Measurements from ENCODE around the gene MAP3K8.

Gene MAP3K8

DNA sequence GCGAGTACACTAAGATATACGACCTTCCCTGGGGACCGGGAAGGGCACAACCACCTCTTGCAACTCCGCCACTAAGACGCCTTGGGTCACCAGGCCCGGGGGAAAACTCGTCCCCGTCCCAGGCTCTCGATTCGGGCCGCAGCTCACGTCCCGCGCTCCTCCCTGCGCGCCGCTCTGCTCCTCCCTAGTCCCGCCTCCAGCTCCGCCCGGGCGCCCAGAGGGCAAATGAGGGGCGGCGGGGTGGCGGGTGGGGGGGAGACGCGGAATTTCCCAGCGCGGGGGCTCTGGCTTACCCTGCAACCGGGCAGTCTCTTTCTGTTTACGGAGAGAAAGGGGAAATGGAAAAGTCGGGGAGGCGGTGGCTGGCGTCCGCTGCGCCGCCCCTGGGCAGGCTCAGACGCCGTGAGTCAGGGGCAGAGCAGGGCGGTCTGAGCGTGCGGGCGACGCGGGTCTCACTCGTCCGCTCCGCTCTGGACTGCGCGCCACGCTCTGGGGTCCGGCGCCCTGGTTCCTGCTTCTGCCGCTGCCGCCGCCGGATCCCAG lies at the start of gene MAP3K8:
MAP3K8 (plus strand) TSS at position 455 of the 543 bp plus-strand sequence. CDS start 4,755 bp downstream, outside the sequence.
- DNase-seq, result peak in 52 of 56 donors; percentile 19 to 87 (median 68)

- peak in 9 of 56 donors; percentile 3 to 22 (median 7) for DNase-seq
Observed at GRCh38 chr10:30384701-30385201, 49.2 kb upstream of the MAP3K8 start.

DNA sequence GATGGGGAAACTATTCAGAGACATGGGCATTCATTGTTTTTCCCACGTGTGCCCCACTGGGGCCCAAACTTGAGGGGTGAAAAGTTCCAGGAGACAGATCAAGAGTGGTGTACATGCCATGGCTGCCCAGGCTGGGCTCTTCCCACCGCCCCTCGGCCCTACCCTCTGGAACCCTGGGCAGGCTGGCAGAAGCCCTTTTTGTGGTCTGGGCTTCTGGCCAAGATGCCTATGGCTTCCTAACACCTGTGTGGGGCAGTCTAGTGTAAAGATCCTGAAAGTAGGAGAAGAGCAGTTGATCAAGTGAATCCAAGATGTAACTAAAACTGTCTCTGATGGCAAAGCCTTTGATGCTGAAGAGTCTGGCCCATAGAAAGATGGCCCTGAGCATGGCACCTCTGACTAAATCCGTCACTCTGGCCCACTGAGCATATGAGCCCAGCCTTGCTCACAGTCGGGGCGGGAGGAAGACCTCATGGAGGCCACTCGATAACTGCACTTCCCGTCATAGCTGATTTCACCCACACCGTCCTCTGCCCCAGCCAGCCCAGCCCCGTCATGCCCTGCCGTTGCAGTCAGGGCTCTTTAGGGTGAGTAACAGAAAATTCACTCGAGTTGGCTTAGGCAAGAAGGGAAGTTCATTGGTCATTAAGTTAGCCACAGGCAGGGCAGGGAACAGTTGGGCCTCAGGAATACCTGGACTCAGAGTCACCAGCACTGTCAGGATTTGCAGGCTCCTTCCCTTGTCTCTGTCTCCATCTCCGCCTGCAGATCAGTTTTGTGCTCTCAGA lies 47.0 kb upstream of the MAP3K8 start:
- no peak for DNase-seq

GRCh38 chr10:30387646-30388243 lies 46.2 kb upstream of the MAP3K8 start:
- DNase-seq, result no peak

DNA sequence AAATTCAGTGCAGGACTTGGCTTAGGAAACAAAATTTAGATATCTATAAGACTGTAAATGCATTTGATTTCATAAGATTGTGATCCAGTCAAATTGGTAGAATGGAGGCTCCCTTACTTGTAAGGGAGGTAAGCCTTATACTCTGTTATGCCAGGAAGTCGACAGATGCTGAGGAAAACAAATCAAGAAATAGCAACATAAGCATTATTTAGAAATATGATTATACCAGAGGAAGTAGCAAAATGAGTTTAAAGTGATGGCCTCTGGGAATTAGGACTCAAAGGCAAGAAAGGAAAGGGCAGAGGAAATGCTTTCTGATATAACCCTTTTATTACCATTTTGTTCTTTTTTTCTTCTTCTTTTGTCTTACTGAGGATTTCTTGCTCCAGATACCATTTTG lies 44.4 kb upstream of the MAP3K8 start:
- DNase-seq, result no peak

DNA sequence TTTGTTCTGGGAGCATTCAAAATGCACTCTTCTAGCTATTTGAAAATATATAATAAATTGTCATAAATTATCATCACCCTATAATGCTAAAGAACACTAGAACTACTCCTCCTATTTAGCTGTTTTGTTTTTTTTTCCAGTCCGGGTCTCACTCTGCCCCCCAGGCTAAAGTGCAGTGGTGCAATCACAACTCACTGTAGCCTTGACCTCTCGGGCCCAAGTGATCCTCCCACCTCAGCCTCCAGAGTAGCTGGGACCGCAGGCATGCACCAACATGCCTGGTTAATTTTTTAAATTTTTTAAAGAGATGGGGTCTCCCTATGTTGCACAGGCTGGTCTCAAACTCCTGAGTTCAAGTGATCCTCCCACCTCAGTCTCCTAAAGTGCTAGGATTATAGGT lies 43.8 kb upstream of the MAP3K8 start:
- DNase-seq, result no peak

DNA sequence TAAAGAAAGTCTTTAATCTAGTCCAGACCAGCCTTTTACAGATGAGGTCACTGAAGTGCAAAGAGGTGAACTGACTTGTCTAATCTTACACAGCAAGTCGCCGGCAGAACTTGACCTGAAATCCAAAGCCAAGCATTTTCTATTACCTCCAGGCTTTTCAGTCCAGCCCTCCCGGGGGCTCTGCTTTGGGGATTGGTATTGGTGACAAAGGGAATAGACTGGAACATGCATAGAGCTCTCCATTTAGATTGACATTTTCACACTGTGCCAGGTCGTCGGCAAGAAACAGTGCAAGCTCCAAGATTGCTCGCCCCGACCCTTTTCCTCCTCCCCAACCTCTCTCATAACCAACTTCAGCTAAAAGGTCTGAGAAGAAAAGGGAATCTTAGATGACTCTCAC lies 42.7 kb upstream of the MAP3K8 start:
- DNase-seq, result no peak

- peak in 42 of 56 donors; percentile 8 to 55 (median 28) for DNase-seq
Observed at GRCh38 chr10:30392564-30392990, 41.4 kb upstream of the MAP3K8 start.

DNA sequence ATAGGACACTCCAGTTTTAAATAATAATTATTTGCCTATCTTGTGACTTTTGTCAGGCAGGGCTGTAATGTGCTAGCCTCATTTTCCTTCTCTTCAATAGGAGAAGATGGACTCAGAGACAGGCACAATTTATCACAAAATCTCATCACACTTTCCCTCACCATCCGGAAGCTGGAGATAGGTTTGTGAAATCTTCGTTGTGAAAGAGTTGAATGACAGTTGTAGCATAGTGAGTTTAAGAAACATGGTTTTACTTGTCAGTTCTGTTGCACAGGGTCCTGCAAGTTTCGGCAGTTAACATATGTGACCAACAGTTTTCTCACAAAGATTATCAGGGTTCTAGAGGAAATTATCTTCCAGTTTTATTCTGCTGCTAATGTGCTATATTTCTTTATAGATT lies 37.7 kb upstream of the MAP3K8 start:
- DNase-seq, result no peak

GRCh38 chr10:30396698-30397097 lies 37.3 kb upstream of the MAP3K8 start:
- DNase-seq, result no peak

- no peak for DNase-seq
Observed at GRCh38 chr10:30398193-30398592, 35.8 kb upstream of the MAP3K8 start.

GRCh38 chr10:30398788-30399187 lies 35.2 kb upstream of the MAP3K8 start:
- no peak for DNase-seq

- no peak for DNase-seq
Observed at GRCh38 chr10:30403494-30403893, 30.5 kb upstream of the MAP3K8 start.

DNA sequence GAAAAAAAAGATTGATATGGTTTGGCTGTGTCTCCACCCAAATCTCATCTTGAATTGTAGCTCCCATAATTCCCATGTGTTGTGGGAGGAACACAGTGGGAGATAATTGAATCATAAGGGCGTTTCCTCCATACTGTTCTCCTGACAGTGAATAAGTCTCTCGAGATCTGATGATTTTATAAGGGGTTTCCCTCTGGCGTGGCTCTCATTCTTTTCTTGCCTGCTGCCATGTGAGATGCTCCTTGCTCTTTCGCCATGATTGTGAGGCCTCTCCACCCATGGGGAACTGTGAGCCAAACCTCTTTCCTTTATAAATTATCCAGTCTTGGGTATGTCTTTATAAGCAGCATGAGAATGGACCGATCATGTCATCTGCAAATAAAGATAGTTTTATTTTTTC lies 29.4 kb upstream of the MAP3K8 start:
- DNase-seq, result no peak

DNA sequence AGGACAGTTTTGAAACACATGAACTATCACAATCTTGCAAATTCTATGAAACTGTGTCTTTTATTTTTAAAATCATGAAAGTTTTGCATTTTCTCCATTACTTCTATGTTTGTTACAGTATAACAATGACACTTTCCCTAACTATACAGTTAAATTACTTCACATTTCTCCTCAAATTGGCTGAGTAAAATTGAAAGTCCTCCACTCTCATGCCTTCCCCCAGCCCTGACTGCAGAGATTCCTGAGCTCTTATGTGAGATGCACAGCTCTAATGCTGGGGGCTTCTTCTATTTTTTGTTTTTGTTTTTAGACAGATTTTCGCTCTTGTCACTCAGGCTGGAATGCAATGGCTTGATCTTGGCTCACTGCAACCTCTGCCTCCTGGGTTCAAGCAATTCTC lies 22.7 kb upstream of the MAP3K8 start:
- no peak for DNase-seq

DNA sequence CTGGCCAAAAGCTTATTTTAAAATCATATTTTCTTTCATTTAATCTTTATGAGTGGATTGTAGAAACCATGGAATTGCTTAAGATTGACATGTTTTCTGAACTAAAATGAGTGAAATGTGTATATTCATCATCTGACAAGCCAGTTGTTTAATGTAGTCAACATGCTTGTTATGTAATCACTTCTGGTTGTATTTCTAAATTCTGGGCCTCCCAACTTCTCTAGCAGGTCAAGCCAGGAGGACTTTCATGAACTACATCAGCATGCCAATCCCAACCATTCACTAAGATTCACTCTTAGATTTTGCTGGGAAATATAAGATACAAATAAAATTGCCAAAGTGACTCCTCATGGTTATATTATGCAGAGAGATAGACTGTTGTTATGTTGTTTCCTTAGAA lies 21.1 kb upstream of the MAP3K8 start:
- no peak for DNase-seq

DNA sequence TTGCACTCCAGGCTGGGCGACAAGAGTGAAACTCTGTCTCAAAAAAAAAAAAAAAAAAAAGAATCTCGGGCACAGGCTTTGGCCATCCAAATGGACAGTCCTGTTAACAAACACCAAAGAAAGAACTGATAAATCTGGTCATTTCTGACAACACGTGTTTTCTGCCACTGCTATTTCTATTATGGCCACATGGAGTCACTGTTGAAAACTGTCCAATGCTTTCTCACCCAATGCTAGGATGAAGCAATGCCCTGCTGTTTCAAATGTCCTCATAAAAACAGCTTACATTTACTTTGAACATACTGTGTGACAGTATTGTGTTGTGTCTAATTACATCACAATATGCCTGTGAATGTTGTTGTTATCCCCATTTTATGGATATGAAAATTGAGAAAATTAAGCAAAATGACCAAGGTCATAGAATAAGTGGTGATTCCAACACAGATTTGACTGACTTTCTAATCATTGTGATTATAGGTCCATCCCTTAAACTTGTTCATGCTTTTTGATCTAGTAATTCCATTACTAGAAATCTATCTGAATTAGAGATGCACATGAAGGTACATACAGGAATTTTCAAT lies 19.9 kb upstream of the MAP3K8 start:
- DNase-seq, result peak in 1 of 56 donors; percentile 45

DNA sequence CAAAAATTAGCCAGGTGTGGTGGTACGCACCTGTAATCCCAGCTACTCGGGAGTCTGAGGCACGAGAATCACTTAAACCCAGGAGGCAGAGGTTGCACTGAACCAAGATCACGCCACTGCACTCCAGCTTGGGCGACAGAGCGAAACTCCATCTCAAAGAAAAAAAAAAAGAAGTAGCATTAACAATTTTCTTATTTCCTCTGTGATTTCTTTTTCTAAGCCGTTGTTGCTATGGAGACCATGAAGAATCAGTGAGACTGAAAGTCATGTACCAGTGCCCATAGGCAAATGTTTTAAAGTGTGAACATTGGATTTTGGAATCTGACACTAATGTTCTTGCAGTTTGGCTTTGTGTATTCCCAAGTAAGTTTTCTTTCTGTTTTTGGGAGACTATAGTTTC lies 18.4 kb upstream of the MAP3K8 start:
- no peak for DNase-seq

- no peak for DNase-seq
Observed at GRCh38 chr10:30417301-30417700, 16.7 kb upstream of the MAP3K8 start.

GRCh38 chr10:30420266-30420665 lies 13.7 kb upstream of the MAP3K8 start:
- DNase-seq, result no peak

DNA sequence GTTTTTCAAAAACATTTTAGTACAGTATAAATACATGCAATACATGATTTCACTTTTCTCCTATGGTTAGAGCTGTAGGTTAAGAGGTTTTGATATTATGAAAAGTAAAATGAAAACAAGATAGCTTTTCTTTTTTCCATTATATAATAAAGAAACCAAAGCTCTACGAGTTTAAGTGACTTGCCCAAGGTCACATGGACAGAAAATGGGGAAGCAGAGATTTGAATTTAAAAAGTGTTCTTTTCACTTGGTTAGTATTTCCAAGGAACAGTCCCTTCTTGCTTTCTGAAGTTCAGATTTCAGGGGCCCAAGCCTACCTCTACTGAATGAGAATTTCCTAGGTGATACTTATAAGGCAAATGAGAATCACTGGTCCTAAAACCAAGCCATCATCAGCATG lies 13.2 kb upstream of the MAP3K8 start:
- DNase-seq, result no peak

- DNase-seq, result no peak
Observed at GRCh38 chr10:30422151-30422695, 11.8 kb upstream of the MAP3K8 start.
